ENCODE data around the gene CDHR2.

The CDHR2 gene

GRCh38 chr5:176618783-176619182 is 69.6 kb downstream of the CDHR2 start:
- H3K4me3 ChIP-seq (ENCODE audit: low read depth, low read length, poor library complexity, severe bottlenecking) = no peak overlapping the region

GRCh38 chr5:176619203-176619568 is 70.0 kb downstream of the CDHR2 start:
- Histone ChIP-seq H3K4me1 (ENCODE audit: insufficient read depth, low read length, severe bottlenecking) (no peaks in the 10 kb centered on the region), H3K27me3 (ENCODE audit: insufficient read depth, low read length) (no peaks in the 10 kb centered on the region; the same call in 1 of the 2 replicates), H3K9me2 (ENCODE audit: low read depth, low read length) (no peaks in the 10 kb centered on the region), H3K79me2 (ENCODE audit: insufficient read depth, low read length) (no peaks in the 10 kb centered on the region), H3K27ac (ENCODE audit: low read depth, low read length, poor library complexity, severe bottlenecking) (no peak overlapping the region), H3F3A (ENCODE audit: insufficient read depth, low read length) (no peaks in the 10 kb centered on the region), H3K9ac (ENCODE audit: low read length) (no peak overlapping the region), H4K20me1 (ENCODE audit: insufficient read depth, low read length) (no peaks in the 10 kb centered on the region), H3K4me2 (ENCODE audit: low read length) (no peak overlapping the region), H3K36me3 (ENCODE audit: insufficient read depth, low read length) (no peaks in the 10 kb centered on the region), H3K4me3 (ENCODE audit: low read depth, low read length, poor library complexity, severe bottlenecking) (no peak overlapping the region), H3K9me3 (ENCODE audit: low read length) (no peaks in the 10 kb centered on the region), H2AFZ (ENCODE audit: low read length) (no peak overlapping the region)
- no peak for TF ChIP-seq CTCF (IDR thresholded peaks at IDR 0.05; ENCODE audit: low read length)
- no peak for TF ChIP-seq EZH2 (IDR thresholded peaks at IDR 0.05; ENCODE audit: borderline replicate concordance, low read length)

More at GRCh38 chr5:176618783-176619182, 69.6 kb downstream of the CDHR2 start:
- no peaks in the 10 kb centered on the region for H3K79me2 ChIP-seq (ENCODE audit: insufficient read depth, low read length)
- no peak overlapping the region for H3K27ac ChIP-seq (ENCODE audit: low read depth, low read length, poor library complexity, severe bottlenecking)
- TF ChIP-seq CTCF (IDR thresholded peaks at IDR 0.05; ENCODE audit: low read length) (no peak), EZH2 (IDR thresholded peaks at IDR 0.05; ENCODE audit: borderline replicate concordance, low read length) (no peak)
- H3K9me2 ChIP-seq (ENCODE audit: low read depth, low read length) = no peaks in the 10 kb centered on the region
- H3K9ac ChIP-seq (ENCODE audit: low read length) = no peak overlapping the region
- no peak overlapping the region for H3K4me2 ChIP-seq (ENCODE audit: low read length)
- H3K27me3 ChIP-seq (ENCODE audit: insufficient read depth, low read length) = no peaks in the 10 kb centered on the region; the same call in 1 of the 2 replicates
- H2AFZ ChIP-seq (ENCODE audit: low read length) = no peak overlapping the region
- H3K9me3 ChIP-seq (ENCODE audit: low read length) = no peaks in the 10 kb centered on the region
- H3K4me1 ChIP-seq (ENCODE audit: insufficient read depth, low read length, severe bottlenecking) = no peaks in the 10 kb centered on the region
- no peaks in the 10 kb centered on the region for H3K36me3 ChIP-seq (ENCODE audit: insufficient read depth, low read length)
- no peaks in the 10 kb centered on the region for H4K20me1 ChIP-seq (ENCODE audit: insufficient read depth, low read length)
- no peaks in the 10 kb centered on the region for H3F3A ChIP-seq (ENCODE audit: insufficient read depth, low read length)

GRCh38 chr5:176619569-176620332 is 70.6 kb downstream of the CDHR2 start:
- H3K9me2 ChIP-seq (ENCODE audit: low read depth, low read length) = no peaks in the 10 kb centered on the region
- no peak overlapping the region for H3K27ac ChIP-seq (ENCODE audit: low read depth, low read length, poor library complexity, severe bottlenecking)
- H2AFZ ChIP-seq (ENCODE audit: low read length) = no peak overlapping the region
- no peaks in the 10 kb centered on the region for H3K4me1 ChIP-seq (ENCODE audit: insufficient read depth, low read length, severe bottlenecking)
- H3K9me3 ChIP-seq (ENCODE audit: low read length) = no peaks in the 10 kb centered on the region
- H3K4me3 ChIP-seq (ENCODE audit: low read depth, low read length, poor library complexity, severe bottlenecking) = no peak overlapping the region
- H3F3A ChIP-seq (ENCODE audit: insufficient read depth, low read length) = no peaks in the 10 kb centered on the region
- H3K79me2 ChIP-seq (ENCODE audit: insufficient read depth, low read length) = no peaks in the 10 kb centered on the region
- no peaks in the 10 kb centered on the region; the same call in 1 of the 2 replicates for H3K27me3 ChIP-seq (ENCODE audit: insufficient read depth, low read length)
- no peaks in the 10 kb centered on the region for H3K36me3 ChIP-seq (ENCODE audit: insufficient read depth, low read length)
- no peak for TF ChIP-seq CTCF (IDR thresholded peaks at IDR 0.05; ENCODE audit: low read length)
- TF ChIP-seq EZH2 (IDR thresholded peaks at IDR 0.05; ENCODE audit: borderline replicate concordance, low read length) = no peak
- no peaks in the 10 kb centered on the region for H4K20me1 ChIP-seq (ENCODE audit: insufficient read depth, low read length)
- no peak overlapping the region for H3K4me2 ChIP-seq (ENCODE audit: low read length)
- no peak overlapping the region for H3K9ac ChIP-seq (ENCODE audit: low read length)

Data from OCI-LY1 (cell line).